Breast epithelium (tissue), 4 donors: ENCODE data around the gene NRXN3. TPM values are rescaled to one million over a fixed set of nuclear protein-coding genes. Genes with fewer than 3 reads are reported as not detected.

Experiments used
- DNase-seq, 2 donors: peaks; one replicate each; pipeline ENCODE4 v3.0.0-alpha.2; 2019; ENCODE audit warnings: low spot score in 2 of 2
- H3K27ac ChIP-seq, 2 donors: fragments of 200-600 bp; sonication (generic) in 1 of 2; one replicate each; pipeline ENCODE4 v1.5.1; 2016 to 2019; ENCODE audit warnings: mild to moderate bottlenecking in 1 of 2
- H3K27me3 ChIP-seq, 2 donors: fragments of 200-600 bp; sonication (generic) in 1 of 2; one replicate each; pipeline versions ENCODE4 v1.5.1 to v1.6.0; 2017 to 2019; ENCODE audit warnings: control low read depth in 1 of 2, mild to moderate bottlenecking in 1 of 2
- H3K36me3 ChIP-seq: fragments of 200-600 bp; one replicate; pipeline ENCODE4 v1.5.1; 2019
- H3K4me1 ChIP-seq, 2 donors: fragments of 200-600 bp; sonication (generic); one replicate each; pipeline ENCODE4 v1.5.1; 2016 to 2019; ENCODE audit warnings: control low read depth in 1 of 2
- H3K4me3 ChIP-seq, 3 donors: fragments of 200-600 bp; sonication (generic); 1 replicate in 2 of 3; 2 replicates in 1 of 3; pipeline ENCODE4 v1.5.1; 2016 to 2019; ENCODE audit warnings: mild to moderate bottlenecking in 3 of 3, moderate library complexity in 2 of 3
- H3K9me3 ChIP-seq, 2 donors: fragments of 200-600 bp; sonication (generic) in 1 of 2; one replicate each; pipeline ENCODE4 v1.5.1; 2016 to 2019; ENCODE audit warnings: control low read depth in 1 of 2
- POLR2A ChIP-seq: fragments of 450-650 bp; IDR thresholded peaks from one replicate; pipeline ENCODE4 v1.6.1; 2016; ENCODE audit warnings: antibody characterized with exemption, mild to moderate bottlenecking, moderate library complexity
- POLR2AphosphoS5 ChIP-seq, 3 donors: sonication (generic); formaldehyde crosslinking; IDR thresholded peaks; one replicate each; pipeline ENCODE4 v1.6.1; 2017; ENCODE audit warnings: antibody characterized with exemption in 3 of 3
- intact Hi-C: fragments of 100-400 bp; cut with DNase I; formaldehyde crosslinking; loops from one replicate; pipeline ENCODE4 v1.15.1; 2023; ENCODE audit warnings: low total_unique reads
- total RNA-seq, 3 donors: library from RNA; depleted of rRNA; stranded (reverse); fragments of >200 nt; gene quantifications; one replicate each; pipeline ENCODE4 v1.1.0, GENCODE V29; 2016
- TF ChIP-seq, protein P1 (sequence below), 3 donors: fragments of 450-650 bp; IDR thresholded peaks; one replicate each; pipeline ENCODE4 v1.5.1; 2016 to 2017; ENCODE audit warnings: antibody characterized with exemption in 3 of 3, mild to moderate bottlenecking in 3 of 3, moderate library complexity in 3 of 3

Gene NRXN3
- total RNA-seq, 3 donors from 2014 or later, result 2.9 to 3.6 (median 3.5) TPM

DNA sequence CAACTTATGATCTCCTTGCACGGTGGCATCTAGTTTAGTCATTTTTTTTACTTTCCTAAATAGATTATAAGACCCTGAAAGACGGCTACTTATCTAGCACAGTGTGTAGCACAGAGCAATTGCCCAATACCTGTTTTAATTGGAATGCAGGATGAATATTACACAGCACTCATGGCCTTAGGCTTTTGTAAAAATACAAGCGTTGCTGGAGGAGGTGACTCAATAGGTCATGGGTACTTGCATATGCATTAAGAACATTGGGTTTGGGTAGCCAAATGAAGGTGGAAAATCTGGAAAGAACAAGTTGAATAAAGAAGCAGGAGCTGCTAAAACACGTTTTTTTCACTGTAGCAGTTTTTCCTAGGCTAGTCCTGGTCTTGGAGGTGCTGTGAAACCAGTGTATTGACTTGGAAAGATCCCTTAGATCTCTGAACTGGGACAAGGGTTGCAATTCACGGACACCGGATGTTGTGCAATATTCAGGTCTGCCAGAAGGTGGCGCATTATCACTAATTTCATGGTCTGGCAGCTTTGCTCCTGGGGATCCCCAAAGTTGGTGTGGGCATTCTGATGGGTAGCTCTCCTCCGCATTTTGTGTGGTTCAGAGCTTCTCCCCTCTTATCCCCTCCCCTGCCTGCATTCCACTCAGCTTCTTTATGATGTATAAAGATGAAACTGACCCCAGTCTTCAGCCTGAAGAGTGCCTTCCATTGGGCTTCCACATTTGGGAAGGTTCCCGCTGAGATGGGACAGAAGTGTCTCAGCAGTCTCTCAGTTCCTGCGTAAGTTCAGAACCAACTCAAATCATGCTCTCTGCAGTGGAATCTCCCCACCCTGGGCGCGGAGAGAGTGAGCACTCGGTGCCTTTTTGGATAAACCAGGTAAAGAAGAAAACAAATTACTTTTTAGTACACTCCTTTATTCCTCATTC is 278.3 kb downstream of the NRXN3 start:
- DNase-seq, result no peak
- intact Hi-C loops, result no loop called here
- TF ChIP-seq POLR2A (no peak), POLR2AphosphoS5 (IDR thresholded peaks at IDR 0.05) (no peak)
- TF ChIP-seq, protein P1, sequence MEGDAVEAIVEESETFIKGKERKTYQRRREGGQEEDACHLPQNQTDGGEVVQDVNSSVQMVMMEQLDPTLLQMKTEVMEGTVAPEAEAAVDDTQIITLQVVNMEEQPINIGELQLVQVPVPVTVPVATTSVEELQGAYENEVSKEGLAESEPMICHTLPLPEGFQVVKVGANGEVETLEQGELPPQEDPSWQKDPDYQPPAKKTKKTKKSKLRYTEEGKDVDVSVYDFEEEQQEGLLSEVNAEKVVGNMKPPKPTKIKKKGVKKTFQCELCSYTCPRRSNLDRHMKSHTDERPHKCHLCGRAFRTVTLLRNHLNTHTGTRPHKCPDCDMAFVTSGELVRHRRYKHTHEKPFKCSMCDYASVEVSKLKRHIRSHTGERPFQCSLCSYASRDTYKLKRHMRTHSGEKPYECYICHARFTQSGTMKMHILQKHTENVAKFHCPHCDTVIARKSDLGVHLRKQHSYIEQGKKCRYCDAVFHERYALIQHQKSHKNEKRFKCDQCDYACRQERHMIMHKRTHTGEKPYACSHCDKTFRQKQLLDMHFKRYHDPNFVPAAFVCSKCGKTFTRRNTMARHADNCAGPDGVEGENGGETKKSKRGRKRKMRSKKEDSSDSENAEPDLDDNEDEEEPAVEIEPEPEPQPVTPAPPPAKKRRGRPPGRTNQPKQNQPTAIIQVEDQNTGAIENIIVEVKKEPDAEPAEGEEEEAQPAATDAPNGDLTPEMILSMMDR (IDR thresholded peaks at IDR 0.05), result peak in 1 of 3 donors; percentile 22
- no peak overlapping the region for H3K27ac ChIP-seq
- no peaks in the 10 kb centered on the region for H3K36me3 ChIP-seq
- no peak overlapping the region for H3K4me3 ChIP-seq
- no peaks in the 10 kb centered on the region for H3K4me1 ChIP-seq
- no peaks in the 10 kb centered on the region for H3K9me3 ChIP-seq
- H3K27me3 ChIP-seq, result no peaks in the 10 kb centered on the region

DNA sequence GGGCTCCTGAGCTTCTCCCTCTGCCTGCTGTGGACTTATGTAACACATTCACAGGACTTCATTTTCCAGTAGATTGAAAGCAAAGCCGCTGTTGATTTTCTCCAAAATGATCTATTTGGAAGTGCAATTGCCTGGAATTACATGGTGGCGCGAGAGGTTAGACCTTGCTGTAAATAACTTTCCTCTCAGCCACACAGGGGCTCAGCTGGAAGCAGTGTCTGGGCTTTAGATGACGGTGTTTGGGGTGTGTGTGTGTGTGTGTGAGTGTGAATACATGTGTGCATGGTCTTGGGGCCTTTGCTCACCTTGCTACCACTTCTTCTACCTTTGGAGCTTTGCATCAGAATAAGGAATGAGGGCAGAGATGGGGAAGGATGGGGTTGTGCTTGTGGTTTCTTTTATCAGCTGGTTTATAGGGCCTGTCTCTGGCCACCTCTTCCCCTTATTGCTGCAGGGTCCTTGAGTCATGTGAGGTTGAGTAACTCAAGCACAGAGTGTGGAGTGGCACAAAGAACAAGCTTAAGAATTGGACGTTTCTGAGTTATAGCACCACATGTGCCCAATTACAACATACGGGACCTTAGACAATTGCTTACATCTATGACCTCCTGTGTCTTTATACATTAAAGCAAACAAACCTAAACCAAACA is 280.6 kb downstream of the NRXN3 start:
- Histone ChIP-seq H3K4me1 (no peaks in the 10 kb centered on the region), H3K9me3 (no peaks in the 10 kb centered on the region), H3K36me3 (no peaks in the 10 kb centered on the region), H3K4me3 (no peak overlapping the region), H3K27ac (no peak overlapping the region), H3K27me3 (no peaks in the 10 kb centered on the region)
- DNase-seq, result no peak
- intact Hi-C loops, result no loop called here
- TF ChIP-seq, protein P1 (IDR thresholded peaks at IDR 0.05), result no peak
- TF ChIP-seq POLR2A (no peak), POLR2AphosphoS5 (IDR thresholded peaks at IDR 0.05) (no peak)

DNA sequence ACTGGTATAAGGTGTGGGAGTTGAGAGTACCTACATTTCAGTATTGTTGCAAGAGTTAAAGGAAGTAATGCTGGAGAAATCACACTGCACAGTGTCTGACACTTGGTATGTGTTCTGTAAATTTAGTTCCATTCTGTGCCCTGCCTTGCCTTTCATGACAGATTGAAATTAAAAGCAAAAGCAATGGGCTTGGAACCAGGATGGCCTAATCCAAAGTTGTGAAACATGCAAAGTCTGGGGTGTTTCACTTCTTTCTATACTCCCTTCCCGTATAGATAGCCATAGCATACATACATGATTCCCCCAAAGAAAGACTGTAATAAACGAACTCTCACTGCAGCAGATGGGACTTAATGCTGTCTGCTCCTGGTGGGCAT is 281.1 kb downstream of the NRXN3 start:
- TF ChIP-seq, protein P1 (IDR thresholded peaks at IDR 0.05), result no peak
- TF ChIP-seq POLR2AphosphoS5 (IDR thresholded peaks at IDR 0.05) (no peak), POLR2A (no peak)
- intact Hi-C loops, result no loop called here
- H3K27ac ChIP-seq, result no peak overlapping the region
- DNase-seq, result no peak
- H3K4me3 ChIP-seq, result no peak overlapping the region
- H3K9me3 ChIP-seq, result no peaks in the 10 kb centered on the region
- H3K27me3 ChIP-seq, result no peaks in the 10 kb centered on the region
- H3K36me3 ChIP-seq, result no peaks in the 10 kb centered on the region
- H3K4me1 ChIP-seq, result no peaks in the 10 kb centered on the region

DNA sequence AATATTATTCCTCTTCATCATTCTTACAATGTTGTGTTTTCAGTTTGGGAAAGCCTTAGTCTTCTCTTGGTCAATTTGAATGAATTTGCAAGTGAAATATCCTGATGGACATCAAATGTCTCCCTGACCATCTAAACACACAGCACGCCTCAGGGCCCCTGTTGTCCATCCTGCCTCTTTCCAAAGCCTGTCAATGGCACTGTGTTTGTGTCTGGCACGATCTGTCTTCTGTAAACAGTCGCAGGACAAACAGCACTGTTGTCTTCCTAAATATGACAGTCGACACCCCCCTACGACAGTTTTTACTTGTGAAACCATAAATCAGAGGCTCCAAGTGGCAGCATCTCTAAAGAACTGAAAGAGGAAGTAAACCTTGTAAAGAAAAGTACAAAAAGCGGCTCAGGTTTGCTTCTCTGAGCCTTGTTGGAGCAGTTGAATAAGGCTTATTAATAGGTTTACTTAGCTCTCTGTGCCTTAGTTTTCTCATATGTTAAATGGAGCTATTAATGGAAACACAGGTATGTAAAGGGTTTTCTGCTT is 285.8 kb downstream of the NRXN3 start:
- TF ChIP-seq, protein P1 (IDR thresholded peaks at IDR 0.05), result no peak
- TF ChIP-seq POLR2A, result no peak
- no peak for TF ChIP-seq POLR2AphosphoS5 (IDR thresholded peaks at IDR 0.05)
- H3K27me3 ChIP-seq, result no peaks in the 10 kb centered on the region
- no peaks in the 10 kb centered on the region for H3K9me3 ChIP-seq
- H3K36me3 ChIP-seq, result no peaks in the 10 kb centered on the region
- no peak for DNase-seq
- intact Hi-C loops, result no loop called here
- no peak overlapping the region for H3K27ac ChIP-seq
- H3K4me3 ChIP-seq, result no peak overlapping the region
- H3K4me1 ChIP-seq, result no peaks in the 10 kb centered on the region

DNA sequence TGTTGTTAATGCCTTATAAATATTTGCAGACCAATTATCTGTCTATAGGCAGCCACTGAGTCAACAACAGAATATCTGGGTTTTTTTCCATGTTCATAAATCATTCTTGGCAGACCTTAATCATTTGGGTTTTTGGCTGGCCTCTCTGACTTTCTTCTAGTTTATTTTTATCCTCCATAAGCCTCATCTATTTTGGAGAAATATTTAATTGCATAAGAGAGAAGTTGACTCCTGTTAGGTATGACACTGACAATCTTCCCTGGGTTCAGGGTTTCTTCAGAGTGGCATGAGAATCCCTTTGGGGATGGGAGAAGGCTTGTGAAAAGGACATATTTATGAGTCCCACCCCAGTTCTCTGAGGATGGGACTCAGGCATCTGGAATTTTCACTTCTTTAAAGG is 299.8 kb downstream of the NRXN3 start:
- Histone ChIP-seq H3K9me3 (peaks cover 0 to 9% of the 10 kb centered on the region in 2 donors), H3K4me1 (no peaks in the 10 kb centered on the region), H3K27ac (no peak overlapping the region), H3K36me3 (no peaks in the 10 kb centered on the region), H3K4me3 (no peak overlapping the region), H3K27me3 (no peaks in the 10 kb centered on the region)
- intact Hi-C loops, result no loop called here
- DNase-seq, result no peak
- TF ChIP-seq, protein P1 (IDR thresholded peaks at IDR 0.05), result no peak
